SK-N-SH (cell line): ENCODE data around the gene LENG9. TPM values are rescaled to one million over a fixed set of nuclear protein-coding genes. Genes with fewer than 3 reads are reported as not detected.

Source experiments
- CTCF ChIA-PET: fragments of 300-600, 350-600 bp; formaldehyde crosslinking; extraction: SDS; loops from one replicate; lab custom pipeline; 2021; lab: Yijun Ruan, JAX
- POLR2A ChIA-PET: fragments of 350-600 bp; sonication (Branson Sonifier 250); formaldehyde crosslinking; extraction: SDS; loops from one replicate; lab custom pipeline; 2020; ENCODE audit warnings: antibody characterized with exemption, inconsistent platforms; lab: Yijun Ruan, JAX
- DNase-seq: peaks from one replicate; pipeline ENCODE4 v3.0.0; 2012
- H2AFZ ChIP-seq: fragments of 200-600 bp; sonication (generic); 2 replicates; pipeline ENCODE4 v1.8.1; 2016; ENCODE audit warnings: antibody characterized with exemption, mild to moderate bottlenecking, low read depth
- H3F3A ChIP-seq: fragments of 200-600 bp; sonication (generic); replicated peaks from 2 replicates; pipeline ENCODE3; 2016; ENCODE audit warnings: antibody characterized with exemption, mild to moderate bottlenecking; ENCODE audit not compliant: insufficient read depth
- H3K27ac ChIP-seq, 2 experiments: fragments of 200-500 bp in 1 of 2; fragments of 200-600 bp in 1 of 2; sonication (Bioruptor generic) in 1 of 2; sonication (generic), shearing (Covaris generic) in 1 of 2; 2 replicates each; pipeline versions ENCODE4 v1.5.1 to v1.6.1; 2014 to 2016; ENCODE audit warnings: low read depth in 2 of 2, inconsistent platforms in 1 of 2, low read length in 1 of 2, mild to moderate bottlenecking in 1 of 2, mixed read lengths in 1 of 2
- H3K27me3 ChIP-seq: fragments of 200-600 bp; sonication (generic), shearing (Covaris generic); 2 replicates; pipeline ENCODE4 v1.6.1; 2016; ENCODE audit warnings: mixed run types; ENCODE audit not compliant: insufficient read depth
- H3K36me3 ChIP-seq, 2 experiments: fragments of 200-500 bp in 1 of 2; fragments of 200-600 bp in 1 of 2; sonication (Bioruptor generic) in 1 of 2; sonication (generic) in 1 of 2; replicated peaks in 1 of 2; 2 replicates each; pipeline versions ENCODE3 to v1.5.1; 2014 to 2016; ENCODE audit warnings: low read length in 1 of 2, mild to moderate bottlenecking in 1 of 2; ENCODE audit not compliant: insufficient read depth in 2 of 2, control insufficient read depth in 1 of 2
- H3K4me1 ChIP-seq, 2 experiments: fragments of 200-500 bp in 1 of 2; fragments of 200-600 bp in 1 of 2; sonication (Bioruptor generic) in 1 of 2; sonication (generic), shearing (Covaris generic) in 1 of 2; 2 replicates each; pipeline versions ENCODE4 v1.5.1 to v1.6.1; 2014 to 2016; ENCODE audit warnings: low read depth in 1 of 2, low read length in 1 of 2, mixed run types in 1 of 2; ENCODE audit not compliant: insufficient read depth in 2 of 2, control insufficient read depth in 1 of 2
- H3K4me2 ChIP-seq: fragments of 200-600 bp; sonication (generic), shearing (Covaris generic); 2 replicates; pipeline ENCODE4 v1.6.1; 2017; ENCODE audit warnings: mixed run types
- H3K4me3 ChIP-seq, 2 experiments: fragments of 200-500 bp in 1 of 2; fragments of 200-600 bp in 1 of 2; sonication (Bioruptor generic) in 1 of 2; sonication (generic), shearing (Covaris generic) in 1 of 2; 2 replicates each; pipeline versions ENCODE4 v1.5.1 to v1.8.1; 2014 to 2016; ENCODE audit warnings: low read depth in 2 of 2, inconsistent platforms in 1 of 2, low read length in 1 of 2, mild to moderate bottlenecking in 1 of 2, mixed read lengths in 1 of 2, moderate library complexity in 1 of 2
- H3K79me2 ChIP-seq: fragments of 200-600 bp; sonication (generic); 2 replicates; pipeline ENCODE4 v1.8.1; 2017; ENCODE audit warnings: mild to moderate bottlenecking; ENCODE audit not compliant: insufficient read depth
- H3K9ac ChIP-seq: fragments of 200-600 bp; sonication (generic); 2 replicates; pipeline ENCODE4 v1.6.1; 2017; ENCODE audit warnings: mixed run types
- H3K9me2 ChIP-seq: fragments of 200-600 bp; sonication (generic); 2 replicates; pipeline ENCODE4 v1.6.1; 2017; ENCODE audit warnings: mixed run types
- H3K9me3 ChIP-seq: fragments of 200-600 bp; sonication (generic); 2 replicates; pipeline ENCODE4 v1.6.1; 2017; ENCODE audit warnings: mixed run types, mild to moderate bottlenecking, moderate library complexity
- H4K20me1 ChIP-seq: fragments of 200-600 bp; sonication (generic); 2 replicates; pipeline ENCODE4 v1.6.1; 2017; ENCODE audit warnings: mild to moderate bottlenecking, mixed run types; ENCODE audit not compliant: insufficient read depth
- CTCF ChIP-seq: fragments of 200-600 bp; sonication (generic); IDR thresholded peaks from 2 replicates; pipeline ENCODE4 v1.6.1; 2017; ENCODE audit warnings: antibody characterized with exemption, mild to moderate bottlenecking, moderate library complexity
- ELF1 ChIP-seq: IDR thresholded peaks from 2 replicates; pipeline ENCODE4 v1.4.0; 2012
- EP300 ChIP-seq, 2 experiments: IDR thresholded peaks; 2 replicates each; pipeline versions ENCODE4 v1.4.0 to v1.6.1; 2012; ENCODE audit warnings: borderline replicate concordance in 1 of 2, low read depth in 1 of 2, low read length in 1 of 2
- JUND ChIP-seq: IDR thresholded peaks from 2 replicates; pipeline ENCODE4 v1.4.0; 2012
- NFIC ChIP-seq: IDR thresholded peaks from 2 replicates; pipeline ENCODE4 v1.4.0; 2012; ENCODE audit warnings: borderline replicate concordance
- RAD21 ChIP-seq: IDR thresholded peaks from 2 replicates; pipeline ENCODE4 v1.6.1; 2012; ENCODE audit warnings: mild to moderate bottlenecking, low read length
- WGBS: methylation state at CpG from one replicate; pipeline ENCODE4 v1.1.6; 2017; ENCODE audit warnings: low lambda C conversion rate; 5-methylcytosine and 5-hydroxymethylcytosine counted together
- polyA plus RNA-seq, 3 experiments: library from polyadenylated mRNA; depleted of rRNA; stranded (reverse); fragments of >200 nt; gene quantifications; 2 replicates each; pipeline ENCODE4 v1.2.3, GENCODE V29; 2012

LENG9 gene
- polyA plus RNA-seq, 1 of the 3 experiments (the other 2 are of a cell fraction): 0.20 TPM

DNA sequence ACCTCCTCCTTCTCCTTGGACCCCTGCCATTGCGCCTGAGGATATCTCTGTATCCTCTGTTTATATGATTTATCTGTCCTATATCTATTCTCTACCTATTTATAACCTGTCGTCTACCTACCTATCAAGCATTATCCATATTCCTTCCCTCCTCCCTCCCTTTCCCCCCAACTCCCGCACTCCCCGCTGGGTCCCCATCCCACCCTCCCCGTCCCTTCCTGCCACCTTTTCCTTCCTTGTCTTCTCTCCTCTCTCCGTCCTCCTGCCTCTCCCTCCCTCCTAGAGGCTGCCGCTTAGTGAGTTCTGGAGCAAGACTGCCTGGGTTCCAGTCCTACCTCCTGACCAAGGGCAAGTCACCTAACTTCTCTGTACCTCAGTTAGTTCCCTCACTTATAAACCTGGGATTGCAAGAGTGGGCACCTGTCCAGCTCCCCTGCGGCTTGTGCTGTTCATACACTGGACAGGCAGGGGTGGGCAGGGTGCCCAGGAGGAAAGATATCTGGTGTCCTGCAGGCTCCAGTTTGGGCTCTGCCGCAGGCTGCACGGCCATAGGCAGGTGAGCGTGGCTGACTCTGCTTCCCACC, 32.2 kb downstream of the LENG9 start:
- Histone ChIP-seq H3K27me3 (peaks cover 39% of the 10 kb centered on the region), H3F3A (no peaks in the 10 kb centered on the region), H3K4me2 (peak overlapping the region; percentile 74), H3K9me3 (no peaks in the 10 kb centered on the region), H3K79me2 (no peaks in the 10 kb centered on the region), H3K27ac (no peak overlapping the region), H3K9me2 (no peaks in the 10 kb centered on the region), H3K36me3 (no peaks in the 10 kb centered on the region), H3K4me1 (peaks cover 0 to 12% of the 10 kb centered on the region in 2 experiments; a peak in 1 of 4 replicates), H3K4me3 (peak overlapping the region in 1 of 2 experiments; percentile 36; a peak in 1 of 4 replicates), H3K9ac (no peak overlapping the region), H4K20me1 (0 out of 2 replicates have a peak, but pooled peaks cover 3% of the 10 kb centered on the region)
- no peak for DNase-seq
- 16% methylated on average over 11 of the region's 11 CpGs for WGBS
- ChIA-PET CTCF (interaction anchor here (1.0 to 1.2 kb wide), 5 partner anchors 10 to 34 kb away, joined by 3 to 5 read pairs (median 3); no protein-coding TSS in a partner anchor), POLR2A (interaction anchor here (1.0 kb wide), 1 partner anchor 17 kb away, joined by 4 read pairs; the partner anchor contains the start of gene LENG8)
- no peak for TF ChIP-seq EP300 (IDR thresholded peaks at IDR 0.05; ENCODE audit: borderline replicate concordance in 1 of 2, low read depth in 1 of 2, low read length in 1 of 2)
- TF ChIP-seq NFIC: 0 out of 2 replicates have a peak, but pooled peaks have one; percentile 12
- TF ChIP-seq, all 33 proteins: peak for 1
- H2AFZ ChIP-seq: no peak overlapping the region

GRCh38 chr19:54430306-54431254, 33.0 kb downstream of the LENG9 start:
- Histone ChIP-seq H3K9me3 (no peaks in the 10 kb centered on the region), H3K27ac (no peak overlapping the region), H3K4me3 (peak overlapping the region; percentile 36 to 51; a peak in 3 of 4 replicates), H3K4me2 (peak overlapping the region; percentile 74), H3K27me3 (peaks cover 47% of the 10 kb centered on the region), H3K79me2 (no peaks in the 10 kb centered on the region), H4K20me1 (0 out of 2 replicates have a peak, but pooled peaks cover 3% of the 10 kb centered on the region), H3K4me1 (peaks cover 0 to 12% of the 10 kb centered on the region in 2 experiments; a peak in 1 of 4 replicates), H3F3A (no peaks in the 10 kb centered on the region), H2AFZ (no peak overlapping the region), H3K9ac (no peak overlapping the region), H3K9me2 (no peaks in the 10 kb centered on the region), H3K36me3 (no peaks in the 10 kb centered on the region)
- 4% methylated on average over 14 of the region's 43 CpGs for WGBS
- ChIA-PET POLR2A (interaction anchor here (1.0 kb wide), 1 partner anchor 18 kb away, joined by 4 read pairs; the partner anchor contains the start of gene LENG8), CTCF (interaction anchor here (1.2 to 2.0 kb wide), 3 partner anchors 8 to 40 kb away, joined by 4 to 9 read pairs (median 5); no protein-coding TSS in a partner anchor)
- peak; percentile 86 for DNase-seq
- TF ChIP-seq JUND (no peak), RAD21 (peak; percentile 51), CTCF (peak; percentile 9; the same call in 1 of the 2 replicates), ELF1 (no peak)
